Neural progenitor cell (in vitro differentiated cells): Measurements from ENCODE around the gene WDPCP.

Experiments
- EZH2 ChIP-seq: fragments of 200-600 bp; sonication (generic); IDR thresholded peaks from 2 replicates; pipeline ENCODE4 v1.6.1; 2017; ENCODE audit warnings: antibody characterized with exemption, mild to moderate bottlenecking, moderate library complexity
- EZH2phosphoT487 ChIP-seq: fragments of 200-600 bp; sonication (generic); IDR thresholded peaks from 2 replicates; pipeline ENCODE4 v1.6.1; 2017; ENCODE audit warnings: antibody characterized with exemption
- TF ChIP-seq, protein P1 (sequence below): fragments of 200-600 bp; sonication (generic); IDR thresholded peaks from 2 replicates; pipeline ENCODE4 v1.5.1; 2017; ENCODE audit warnings: antibody characterized with exemption, mild to moderate bottlenecking

DNA sequence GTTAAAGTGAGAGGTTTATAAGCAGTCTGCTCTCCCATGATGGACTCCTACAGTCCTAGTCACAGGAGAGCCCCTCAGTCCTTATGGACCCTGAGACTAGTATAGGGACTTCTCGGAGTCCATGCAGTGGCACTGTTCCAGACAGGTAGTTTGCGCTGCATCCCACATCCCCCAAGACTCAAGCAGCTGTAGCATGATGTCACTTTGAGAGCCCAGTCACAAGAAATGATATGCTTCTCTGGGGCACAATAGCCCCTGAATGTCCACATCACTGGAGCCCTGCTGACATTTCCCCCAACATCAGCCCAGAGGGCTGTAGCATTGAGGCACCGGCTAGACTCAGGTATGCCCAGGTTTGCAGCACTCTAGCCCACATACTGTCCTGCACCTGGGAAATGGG, 317.6 kb downstream of the WDPCP start:
- TF ChIP-seq EZH2phosphoT487, result no peak
- TF ChIP-seq, protein P1, sequence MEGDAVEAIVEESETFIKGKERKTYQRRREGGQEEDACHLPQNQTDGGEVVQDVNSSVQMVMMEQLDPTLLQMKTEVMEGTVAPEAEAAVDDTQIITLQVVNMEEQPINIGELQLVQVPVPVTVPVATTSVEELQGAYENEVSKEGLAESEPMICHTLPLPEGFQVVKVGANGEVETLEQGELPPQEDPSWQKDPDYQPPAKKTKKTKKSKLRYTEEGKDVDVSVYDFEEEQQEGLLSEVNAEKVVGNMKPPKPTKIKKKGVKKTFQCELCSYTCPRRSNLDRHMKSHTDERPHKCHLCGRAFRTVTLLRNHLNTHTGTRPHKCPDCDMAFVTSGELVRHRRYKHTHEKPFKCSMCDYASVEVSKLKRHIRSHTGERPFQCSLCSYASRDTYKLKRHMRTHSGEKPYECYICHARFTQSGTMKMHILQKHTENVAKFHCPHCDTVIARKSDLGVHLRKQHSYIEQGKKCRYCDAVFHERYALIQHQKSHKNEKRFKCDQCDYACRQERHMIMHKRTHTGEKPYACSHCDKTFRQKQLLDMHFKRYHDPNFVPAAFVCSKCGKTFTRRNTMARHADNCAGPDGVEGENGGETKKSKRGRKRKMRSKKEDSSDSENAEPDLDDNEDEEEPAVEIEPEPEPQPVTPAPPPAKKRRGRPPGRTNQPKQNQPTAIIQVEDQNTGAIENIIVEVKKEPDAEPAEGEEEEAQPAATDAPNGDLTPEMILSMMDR, result no peak
- TF ChIP-seq EZH2, result no peak
